Testis (tissue), 3 donors: ENCODE results near the gene MYO1B. TPM values are rescaled to one million over a fixed set of nuclear protein-coding genes. Genes with fewer than 3 reads are reported as not detected.
A peak's percentile ranks its signal among the peaks of the same experiment; 100 is the strongest.

Source experiments
- DNase-seq: peaks from one replicate; pipeline ENCODE4 v3.0.0-alpha.2; 2019
- H3K27ac ChIP-seq, 2 donors: fragments of 200-600 bp; sonication (generic); one replicate each; pipeline ENCODE4 v1.5.1; 2019
- H3K27me3 ChIP-seq: fragments of 200-600 bp; sonication (generic); one replicate; pipeline ENCODE4 v1.5.1; 2019
- H3K36me3 ChIP-seq: fragments of 200-600 bp; sonication (generic); one replicate; pipeline ENCODE4 v1.5.1; 2017; ENCODE audit warnings: low read depth; ENCODE audit errors: missing control alignments
- H3K4me1 ChIP-seq: fragments of 200-600 bp; sonication (generic); one replicate; pipeline ENCODE4 v1.5.1; 2019
- H3K4me3 ChIP-seq, 2 donors: fragments of 200-600 bp; sonication (generic); one replicate each; pipeline ENCODE4 v1.5.1; 2017 to 2019
- H3K9me3 ChIP-seq: fragments of 200-600 bp; sonication (generic); one replicate; pipeline ENCODE4 v1.5.1; 2017
- CTCF ChIP-seq, 3 experiments: fragments of 450-650 bp in 2 of 3; fragments of 200-600 bp in 1 of 3; sonication (generic) in 1 of 3; IDR thresholded peaks; one replicate each; pipeline ENCODE4 v1.5.1; 2016 to 2019; ENCODE audit warnings: antibody characterized with exemption in 3 of 3, mild to moderate bottlenecking in 2 of 3, moderate library complexity in 1 of 3
- POLR2A ChIP-seq: fragments of 450-650 bp; IDR thresholded peaks from one replicate; pipeline ENCODE4 v1.6.1; 2017; ENCODE audit warnings: antibody characterized with exemption, mild to moderate bottlenecking, moderate library complexity
- WGBS, 2 donors: methylation state at CpG; one replicate each; pipeline ENCODE4 v1.1.5; 2018; 5-methylcytosine and 5-hydroxymethylcytosine counted together
- intact Hi-C: fragments of 100-400 bp; cut with DNase I; formaldehyde crosslinking; loops from one replicate; pipeline ENCODE4 v1.15.1; 2023; ENCODE audit warnings: low total_unique reads
- polyA plus RNA-seq: library from polyadenylated mRNA; stranded (reverse); fragments of 350-450 nt; fragmentation: Illumina TruSeq; extraction: RNeasy Lipid Tissue Mini Kit (QIAGEN cat#74804); gene quantifications from one replicate; pipeline ENCODE4 v1.2.3, GENCODE V29; 2014; ENCODE audit warnings: low read depth, low replicate concordance; ENCODE audit not compliant: insufficient read depth
- total RNA-seq, 2 donors: library from RNA; depleted of rRNA; stranded (reverse); fragments of >200 nt; gene quantifications; one replicate each; pipeline ENCODE4 v1.2.3, GENCODE V29; 2016

Gene MYO1B
- total and polyA plus RNA-seq, 3 donors from 2014 or later = 14.5 to 30.8 (median 26.8) TPM

DNA sequence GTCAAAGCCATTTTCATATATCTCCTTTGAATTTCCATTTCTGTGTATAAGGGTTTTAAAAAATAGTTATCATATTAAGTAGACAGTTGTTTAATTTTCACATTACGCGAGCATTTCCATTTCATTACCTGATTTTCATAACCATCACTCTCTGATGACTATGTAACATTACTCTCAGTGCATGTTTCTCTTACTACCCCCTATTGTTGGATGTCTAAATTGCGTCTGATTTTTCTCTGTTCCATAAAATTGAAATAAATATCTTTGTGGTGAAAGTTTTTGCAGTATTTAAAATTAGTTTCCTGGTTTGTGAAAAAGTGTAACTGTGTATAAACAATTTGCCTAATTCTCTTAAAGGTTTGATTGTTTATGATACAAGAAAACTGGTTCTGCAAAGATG is 123.8 kb downstream of the MYO1B start:
- Histone ChIP-seq H3K27ac (no peak overlapping the region), H3K4me3 (no peak overlapping the region), H3K4me1 (no peaks in the 10 kb centered on the region), H3K36me3 (no peaks in the 10 kb centered on the region), H3K9me3 (no peaks in the 10 kb centered on the region), H3K27me3 (no peaks in the 10 kb centered on the region)
- 72 to 91% methylated on average over 3 of the region's 3 CpGs for WGBS, 2 donors
- intact Hi-C loops = no loop called here
- no peak for DNase-seq
- TF ChIP-seq CTCF (IDR thresholded peaks at IDR 0.05) = no peak
- TF ChIP-seq POLR2A = no peak

DNA sequence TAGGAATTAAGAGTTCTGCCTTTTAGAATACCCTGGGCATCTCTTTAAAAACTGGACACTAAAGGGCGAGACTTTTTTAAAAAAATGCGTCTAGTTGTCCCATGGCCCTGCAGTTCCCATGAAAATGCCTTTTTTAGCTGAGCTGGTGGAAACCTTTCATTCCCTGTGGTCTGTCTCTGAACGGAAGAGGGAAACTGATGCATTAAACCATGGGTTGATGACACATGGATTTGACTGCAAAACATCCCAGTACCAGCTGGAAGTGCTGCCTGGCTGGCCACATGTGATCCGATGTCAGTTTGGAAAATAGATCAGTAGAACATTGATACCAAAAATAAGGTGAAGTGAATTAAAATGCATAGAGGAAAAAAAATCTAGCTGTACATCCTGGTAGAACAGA is 129.2 kb downstream of the MYO1B start:
- DNase-seq = no peak
- intact Hi-C loops = no loop called here
- no peaks in the 10 kb centered on the region for H3K27me3 ChIP-seq
- TF ChIP-seq POLR2A (no peak), CTCF (IDR thresholded peaks at IDR 0.05) (no peak)
- H3K4me3 ChIP-seq = no peak overlapping the region
- H3K9me3 ChIP-seq = no peaks in the 10 kb centered on the region
- WGBS, 2 donors = 90% methylated on average over 4 of the region's 4 CpGs
- no peaks in the 10 kb centered on the region for H3K36me3 ChIP-seq
- H3K27ac ChIP-seq = no peak overlapping the region
- H3K4me1 ChIP-seq = no peaks in the 10 kb centered on the region

GRCh38 chr2:191374939-191375338 is 129.7 kb downstream of the MYO1B start:
- TF ChIP-seq POLR2A (no peak), CTCF (IDR thresholded peaks at IDR 0.05) (no peak)
- Histone ChIP-seq H3K4me1 (no peaks in the 10 kb centered on the region), H3K27me3 (no peaks in the 10 kb centered on the region), H3K4me3 (no peak overlapping the region), H3K9me3 (no peaks in the 10 kb centered on the region), H3K36me3 (no peaks in the 10 kb centered on the region), H3K27ac (no peak overlapping the region)
- intact Hi-C loops = no loop called here
- WGBS, 2 donors = 65 to 74% methylated on average over 1 of the region's 1 CpG
- no peak for DNase-seq

DNA sequence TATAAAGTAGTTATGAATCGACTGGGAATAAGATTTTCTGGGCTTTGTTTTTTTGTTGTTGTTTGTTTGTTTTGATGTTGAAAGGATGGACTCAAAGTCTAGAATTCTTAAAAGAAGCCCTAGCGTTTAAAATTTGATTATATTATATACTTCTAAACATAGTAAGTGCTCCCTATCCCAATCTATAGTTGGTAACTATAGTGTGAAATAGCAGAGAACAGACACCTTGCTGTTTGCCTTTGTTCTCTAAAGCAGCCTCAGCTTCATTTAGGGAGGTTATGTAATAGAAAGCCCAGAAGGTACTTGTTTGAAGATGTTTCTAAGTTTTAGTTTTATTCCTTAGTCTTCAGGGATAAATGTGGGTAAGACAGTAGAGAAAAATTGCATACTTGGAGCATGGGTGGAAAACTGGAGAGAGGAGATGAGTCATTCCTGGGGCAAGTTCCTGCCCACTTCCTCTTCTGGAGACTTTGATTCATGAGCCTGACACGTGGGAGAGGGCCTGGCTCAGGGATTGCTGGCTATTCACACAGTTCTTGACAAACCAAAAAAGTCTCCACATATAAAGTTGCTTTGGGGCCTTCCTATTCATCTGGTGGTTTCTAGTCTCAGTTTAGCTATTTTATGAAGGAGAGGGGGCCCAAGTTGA is 131.9 kb downstream of the MYO1B start:
- 64 to 74% methylated on average over 3 of the region's 3 CpGs for WGBS, 2 donors
- H3K36me3 ChIP-seq = no peaks in the 10 kb centered on the region
- TF ChIP-seq POLR2A = no peak
- TF ChIP-seq CTCF (IDR thresholded peaks at IDR 0.05) = no peak
- no peaks in the 10 kb centered on the region for H3K27me3 ChIP-seq
- H3K27ac ChIP-seq = no peak overlapping the region
- DNase-seq = peak; percentile 54
- no peak overlapping the region for H3K4me3 ChIP-seq
- intact Hi-C loops = no loop called here
- no peaks in the 10 kb centered on the region for H3K4me1 ChIP-seq
- no peaks in the 10 kb centered on the region for H3K9me3 ChIP-seq

GRCh38 chr2:191379375-191379774 is 134.2 kb downstream of the MYO1B start:
- Histone ChIP-seq H3K36me3 (no peaks in the 10 kb centered on the region), H3K4me3 (no peak overlapping the region), H3K4me1 (no peaks in the 10 kb centered on the region), H3K27me3 (no peaks in the 10 kb centered on the region), H3K27ac (no peak overlapping the region), H3K9me3 (no peaks in the 10 kb centered on the region)
- intact Hi-C loops = no loop called here
- DNase-seq = no peak
- TF ChIP-seq CTCF (IDR thresholded peaks at IDR 0.05) (no peak), POLR2A (no peak)
